HEK293 (cell line): ENCODE measurements around the gene DICER1.

Experiments
- SP2 ChIP-seq: fragments of 450-650 bp; formaldehyde crosslinking; IDR thresholded peaks from 2 replicates; pipeline ENCODE4 v1.5.1; 2016; ENCODE audit warnings: missing biosample characterization, missing genetic modification characterization
- ZNF274 ChIP-seq, 2 experiments: fragments of 200-500 bp in 1 of 2; fragments of 450-650 bp in 1 of 2; sonication (Bioruptor generic) in 1 of 2; formaldehyde crosslinking in 1 of 2; IDR thresholded peaks; 2 replicates each; pipeline versions ENCODE4 v1.5.1 to v1.6.1; 2014 to 2016; ENCODE audit warnings: borderline replicate concordance in 1 of 2, inconsistent platforms in 1 of 2, low read length in 1 of 2, missing biosample characterization in 1 of 2, missing genetic modification characterization in 1 of 2
- ZNF366 ChIP-seq: fragments of 450-650 bp; formaldehyde crosslinking; conservative IDR thresholded peaks from 2 replicates; pipeline ENCODE4 v1.5.1; 2016; ENCODE audit warnings: missing biosample characterization, missing genetic modification characterization
- ZNF629 ChIP-seq: fragments of 450-650 bp; formaldehyde crosslinking; IDR thresholded peaks from 2 replicates; pipeline ENCODE4 v1.5.1; 2017; ENCODE audit warnings: missing biosample characterization, missing genetic modification characterization
- ZNF777 ChIP-seq: fragments of 450-650 bp; formaldehyde crosslinking; IDR thresholded peaks from 2 replicates; pipeline ENCODE4 v1.5.1; 2017; ENCODE audit warnings: missing biosample characterization, missing genetic modification characterization, borderline replicate concordance
- ZNF785 ChIP-seq: fragments of 450-650 bp; formaldehyde crosslinking; IDR thresholded peaks from 2 replicates; pipeline ENCODE4 v1.5.1; 2016; ENCODE audit warnings: missing biosample characterization, missing genetic modification characterization
- TF ChIP-seq, protein P1 (sequence below): fragments of 450-650 bp; formaldehyde crosslinking; IDR thresholded peaks from 2 replicates; pipeline ENCODE4 v1.5.1; 2016; ENCODE audit warnings: missing biosample characterization, missing genetic modification characterization

DNA sequence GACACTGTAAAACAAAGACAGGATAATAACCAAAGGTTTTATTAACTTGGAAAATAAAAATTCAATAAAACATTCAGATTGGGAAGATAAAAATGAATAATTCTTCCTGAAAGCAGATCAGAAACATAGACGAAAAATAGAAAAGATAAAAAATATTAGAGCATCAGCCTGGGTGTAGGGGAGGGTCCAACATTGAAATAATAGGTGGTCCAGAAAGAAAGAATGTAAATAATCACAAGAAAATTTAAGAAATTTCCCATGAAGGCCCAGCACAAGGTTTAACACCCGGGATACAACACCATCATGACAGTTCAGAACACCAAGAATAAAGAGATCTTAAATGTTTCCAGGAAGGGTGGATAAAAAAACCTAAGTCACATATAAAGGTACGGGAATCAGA lies 31.1 kb upstream of the DICER1 start:
- TF ChIP-seq ZNF629 (tag by site-specific recombination) = no peak
- no peak for TF ChIP-seq ZNF366 (tag by site-specific recombination)
- TF ChIP-seq ZNF785 (tag by site-specific recombination) = no peak
- TF ChIP-seq ZNF777 (tag by site-specific recombination) = no peak
- no peak for TF ChIP-seq SP2 (tag by site-specific recombination)
- TF ChIP-seq, protein P1, sequence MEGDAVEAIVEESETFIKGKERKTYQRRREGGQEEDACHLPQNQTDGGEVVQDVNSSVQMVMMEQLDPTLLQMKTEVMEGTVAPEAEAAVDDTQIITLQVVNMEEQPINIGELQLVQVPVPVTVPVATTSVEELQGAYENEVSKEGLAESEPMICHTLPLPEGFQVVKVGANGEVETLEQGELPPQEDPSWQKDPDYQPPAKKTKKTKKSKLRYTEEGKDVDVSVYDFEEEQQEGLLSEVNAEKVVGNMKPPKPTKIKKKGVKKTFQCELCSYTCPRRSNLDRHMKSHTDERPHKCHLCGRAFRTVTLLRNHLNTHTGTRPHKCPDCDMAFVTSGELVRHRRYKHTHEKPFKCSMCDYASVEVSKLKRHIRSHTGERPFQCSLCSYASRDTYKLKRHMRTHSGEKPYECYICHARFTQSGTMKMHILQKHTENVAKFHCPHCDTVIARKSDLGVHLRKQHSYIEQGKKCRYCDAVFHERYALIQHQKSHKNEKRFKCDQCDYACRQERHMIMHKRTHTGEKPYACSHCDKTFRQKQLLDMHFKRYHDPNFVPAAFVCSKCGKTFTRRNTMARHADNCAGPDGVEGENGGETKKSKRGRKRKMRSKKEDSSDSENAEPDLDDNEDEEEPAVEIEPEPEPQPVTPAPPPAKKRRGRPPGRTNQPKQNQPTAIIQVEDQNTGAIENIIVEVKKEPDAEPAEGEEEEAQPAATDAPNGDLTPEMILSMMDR = no peak
- no peak for TF ChIP-seq ZNF274 (IDR thresholded peaks at IDR 0.05; ENCODE audit: low read length)
- no peak for TF ChIP-seq ZNF274 (tag by site-specific recombination; IDR thresholded peaks at IDR 0.05; ENCODE audit: borderline replicate concordance)
